Measurements from ENCODE around the gene CCDC13.
A peak's percentile ranks its signal among the peaks of the same experiment; 100 is the strongest.

The CCDC13 gene

DNA sequence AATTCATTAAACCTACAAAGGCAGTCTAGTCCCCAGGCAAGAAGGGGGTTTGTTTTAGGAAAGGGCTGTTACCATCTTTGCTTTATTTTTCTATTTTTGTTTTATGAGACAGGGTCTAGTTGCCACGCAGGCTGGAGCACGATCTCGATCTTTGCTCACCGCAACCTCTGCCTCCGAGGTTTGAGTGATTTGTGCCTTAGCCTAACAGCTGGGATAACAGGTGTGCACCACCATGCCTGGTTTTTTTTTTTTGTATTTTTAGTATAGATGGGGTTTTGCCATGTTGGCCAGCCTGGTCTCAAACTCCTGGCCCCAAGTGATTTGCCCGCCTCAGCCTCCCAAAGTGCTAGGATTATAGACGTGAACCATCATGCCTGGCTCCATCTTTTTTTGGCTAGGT is 26.3 kb upstream of the CCDC13 start:
- no peak for DNase-seq

DNA sequence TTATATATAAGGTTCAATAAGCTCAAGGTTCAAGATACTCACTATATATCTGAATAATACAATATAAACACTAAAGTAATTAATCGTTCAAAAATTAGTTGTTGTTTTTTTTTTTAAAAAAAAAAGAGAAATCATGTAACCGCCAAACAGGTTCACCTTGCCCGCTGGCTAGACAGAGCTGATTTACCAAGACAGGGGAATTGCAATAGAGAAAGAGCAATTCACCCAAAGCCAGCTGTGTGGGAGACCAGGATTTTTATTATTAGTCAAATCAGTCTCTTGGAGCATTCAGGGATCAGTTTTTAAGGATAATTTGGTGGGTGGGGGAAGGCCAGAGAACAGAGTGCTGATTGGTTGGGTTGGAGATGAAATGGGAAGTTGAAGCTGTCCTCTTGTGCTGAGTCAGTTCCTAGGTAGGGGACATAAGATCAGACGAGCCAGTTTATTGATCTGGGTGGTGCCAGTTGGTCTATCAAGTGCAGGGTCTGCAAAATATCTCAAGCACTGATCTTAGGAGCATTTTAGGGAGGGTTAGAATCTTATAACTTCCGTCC is 23.4 kb upstream of the CCDC13 start:
- no peak for DNase-seq

DNA sequence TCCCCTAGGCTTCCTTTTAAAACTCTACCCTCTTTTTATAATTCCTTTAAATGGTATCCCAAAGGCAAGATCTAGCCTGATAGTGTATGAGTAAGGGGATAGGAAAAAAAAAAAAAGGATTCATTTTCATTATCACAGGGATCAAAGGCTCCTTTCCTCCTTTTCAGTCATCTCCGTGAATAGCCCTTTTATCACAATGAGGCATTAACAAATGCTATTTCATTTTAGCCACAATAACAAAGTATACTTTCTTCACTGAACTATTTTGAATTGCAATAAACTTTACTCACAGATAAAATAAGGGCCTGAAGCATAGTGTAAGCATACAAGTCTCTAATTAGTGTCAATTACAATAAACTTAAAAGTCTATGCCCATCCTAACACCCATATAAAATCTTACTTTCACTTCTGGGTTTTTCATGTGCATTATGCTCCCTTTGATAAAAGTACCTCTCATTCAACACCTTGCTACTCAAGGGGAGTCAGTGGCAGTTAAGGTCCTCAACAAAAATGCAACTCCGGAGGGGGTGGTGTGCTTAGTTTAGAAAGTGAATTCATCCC is 22.6 kb upstream of the CCDC13 start:
- DNase-seq = no peak

DNA sequence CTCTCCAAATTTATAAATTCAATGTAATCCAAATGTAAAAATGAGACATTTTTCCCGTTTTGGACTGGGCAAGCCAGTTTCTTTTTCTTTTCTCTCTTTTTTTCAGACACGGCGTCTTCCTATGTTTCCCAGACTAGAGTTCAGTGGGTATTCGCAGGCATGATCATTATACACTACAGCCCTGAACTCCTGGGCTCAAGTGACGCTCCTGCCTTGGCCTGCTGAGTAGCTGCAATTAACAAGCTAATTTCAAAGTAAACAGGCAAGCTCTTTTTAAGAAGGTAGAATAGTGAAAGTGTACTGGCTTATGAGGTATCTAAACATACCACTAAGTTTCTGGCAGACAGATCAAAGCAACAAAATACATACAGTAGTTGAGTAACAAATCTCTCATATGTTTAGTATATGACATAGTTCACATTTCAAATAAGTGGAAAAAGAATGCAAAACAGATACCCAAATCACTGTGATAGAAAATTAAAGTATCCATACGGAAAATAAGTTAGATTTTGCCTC is 17.7 kb upstream of the CCDC13 start:
- no peak for DNase-seq

DNA sequence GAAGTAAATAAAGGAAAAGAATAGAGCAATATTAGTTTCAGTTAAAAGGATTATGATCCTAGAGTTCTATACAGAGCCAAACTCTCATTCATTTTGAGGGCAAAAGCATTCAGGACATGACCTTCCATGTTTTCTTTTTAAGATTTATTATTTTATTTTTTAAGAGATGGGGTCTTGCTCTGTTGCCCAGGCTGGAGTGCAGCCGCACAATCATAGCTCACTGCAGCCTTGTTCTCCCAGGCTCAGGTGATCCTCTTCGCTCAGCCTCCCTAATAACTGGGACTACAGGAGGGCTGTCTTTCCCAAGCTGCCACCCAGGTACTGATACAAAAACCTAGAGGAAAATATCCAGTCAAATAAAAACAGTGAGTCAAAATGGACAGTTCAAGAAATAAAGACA is 13.6 kb upstream of the CCDC13 start:
- no peak for DNase-seq

DNA sequence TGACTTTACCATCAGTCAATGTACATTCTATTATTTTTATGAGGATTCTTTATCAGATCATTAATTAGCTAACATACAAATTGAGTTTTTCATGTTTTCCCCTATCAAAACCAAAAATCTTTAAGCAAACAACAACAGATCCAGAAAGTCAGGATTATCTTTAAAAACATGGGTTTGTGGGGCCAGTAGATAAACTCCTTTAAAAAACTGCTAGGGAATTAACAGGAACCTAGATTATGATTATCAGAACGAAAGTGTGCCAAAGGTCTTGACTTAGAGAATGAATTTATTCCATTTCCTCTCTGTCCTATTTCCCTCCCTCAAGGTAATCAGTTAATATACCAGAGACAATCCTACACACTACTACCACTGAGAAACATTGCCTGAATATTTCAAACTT is 13.2 kb upstream of the CCDC13 start:
- DNase-seq = no peak

DNA sequence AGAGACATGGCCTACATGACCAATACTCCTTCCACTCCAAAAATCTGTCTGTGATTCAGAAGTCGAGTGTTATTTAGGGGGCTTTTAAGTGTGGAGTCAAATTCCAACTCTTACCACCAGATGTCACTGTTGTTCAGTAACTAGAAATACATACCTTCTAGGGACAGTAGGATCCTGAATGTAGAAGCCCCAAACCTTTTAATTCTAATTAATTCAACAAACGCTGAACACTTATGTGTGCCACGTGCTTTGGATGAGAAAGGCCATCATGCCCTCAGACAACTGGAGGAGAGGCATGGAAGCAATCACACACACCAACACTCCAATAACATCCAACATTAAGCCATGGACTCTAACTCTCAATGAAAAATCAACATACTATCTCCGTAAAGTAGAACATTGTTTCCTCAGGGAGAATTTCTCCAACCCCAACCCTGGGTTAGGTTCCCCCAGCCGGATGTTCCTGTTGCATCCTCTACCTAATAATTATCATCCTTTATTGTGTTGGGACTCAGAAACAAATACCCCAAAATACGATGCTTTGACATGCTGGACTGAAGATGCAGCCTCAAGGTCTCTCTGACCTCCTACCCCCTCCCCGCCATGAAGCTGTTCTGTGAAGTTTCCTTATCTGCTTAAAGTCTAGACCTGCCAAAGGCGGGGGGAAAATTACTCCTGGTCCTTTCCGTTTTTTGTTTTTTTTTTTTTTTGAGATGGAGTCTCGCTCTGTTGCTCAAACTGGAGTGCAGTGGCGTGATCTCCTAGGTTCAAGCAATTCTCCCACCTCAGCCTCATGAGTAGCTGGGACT is 8.0 kb upstream of the CCDC13 start:
- peak; percentile 56 to 67 for DNase-seq

DNA sequence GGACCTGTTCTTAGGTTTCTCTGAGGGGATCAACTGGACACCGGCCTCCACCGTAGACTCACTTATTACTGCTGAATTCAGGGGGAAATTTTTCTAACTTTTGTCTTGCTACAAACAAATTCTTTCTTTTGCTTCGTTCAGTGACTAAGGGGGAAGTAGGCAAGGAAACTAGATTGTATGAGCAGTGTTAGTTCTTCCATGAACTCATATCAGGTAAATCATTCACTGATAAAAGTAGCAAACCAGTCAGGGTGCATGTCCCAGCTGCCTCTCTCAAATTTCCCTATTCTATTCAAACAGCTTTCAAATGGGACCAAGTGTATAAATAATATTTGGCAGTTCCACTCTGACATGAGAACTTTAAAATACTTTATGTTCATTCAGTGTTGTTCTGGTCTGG is 7.3 kb upstream of the CCDC13 start:
- no peak for DNase-seq

DNA sequence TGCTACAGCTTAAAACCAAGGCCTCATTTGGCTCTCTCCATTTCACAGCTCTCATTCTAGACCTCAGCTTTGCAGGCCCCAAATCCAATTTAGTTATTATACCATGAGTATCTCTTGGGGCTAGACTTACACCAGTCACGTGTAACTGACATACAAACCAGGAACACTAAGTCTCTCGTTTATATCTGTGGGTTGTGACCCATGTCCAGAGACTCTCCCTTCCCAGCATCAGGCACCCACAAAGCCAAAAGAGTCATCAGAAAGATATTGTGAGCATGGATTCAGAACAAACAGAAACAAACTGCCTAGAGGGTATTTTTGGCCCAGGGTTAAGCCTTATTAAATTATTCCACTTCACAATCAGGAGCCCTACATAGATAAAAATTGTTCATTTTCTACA is 5.6 kb upstream of the CCDC13 start:
- no peak for DNase-seq

DNA sequence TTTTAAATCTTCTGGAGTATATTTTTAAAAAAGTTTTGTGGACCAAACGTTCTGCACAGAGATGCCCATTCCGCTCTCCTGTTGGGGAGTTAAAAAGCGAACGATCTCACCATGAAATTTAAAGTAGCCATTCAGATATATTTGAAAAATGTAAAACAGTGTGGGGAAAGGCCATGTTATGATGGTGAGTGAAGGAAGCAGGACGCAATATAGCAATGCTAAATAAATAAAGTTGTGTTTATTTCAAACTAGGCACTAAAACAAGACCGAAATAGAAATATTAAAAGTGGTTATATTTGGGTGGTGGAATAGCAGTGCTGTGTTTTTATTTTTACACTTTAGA is 327 bp upstream of the CCDC13 start:
- DNase-seq = no peak

DNA sequence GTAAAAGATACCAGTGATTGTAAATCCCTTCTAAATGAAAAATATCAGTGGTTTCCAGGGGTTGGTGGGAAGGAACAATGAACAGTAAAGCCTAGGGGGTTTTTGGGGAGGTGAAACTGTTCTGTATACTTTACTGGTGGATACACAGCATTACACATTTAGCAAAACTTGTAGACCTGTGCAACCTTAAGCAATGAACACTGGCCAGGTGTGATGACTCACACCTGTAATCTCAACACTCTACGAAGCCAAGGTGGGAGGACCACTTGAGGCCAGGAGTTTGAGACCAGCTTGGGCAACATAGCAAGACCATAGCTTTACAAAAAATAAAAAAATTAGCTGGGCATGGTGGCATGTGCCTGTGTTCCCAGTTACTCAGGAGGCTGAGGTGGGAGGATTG is 1.8 kb downstream of the CCDC13 start:
- no peak for DNase-seq

DNA sequence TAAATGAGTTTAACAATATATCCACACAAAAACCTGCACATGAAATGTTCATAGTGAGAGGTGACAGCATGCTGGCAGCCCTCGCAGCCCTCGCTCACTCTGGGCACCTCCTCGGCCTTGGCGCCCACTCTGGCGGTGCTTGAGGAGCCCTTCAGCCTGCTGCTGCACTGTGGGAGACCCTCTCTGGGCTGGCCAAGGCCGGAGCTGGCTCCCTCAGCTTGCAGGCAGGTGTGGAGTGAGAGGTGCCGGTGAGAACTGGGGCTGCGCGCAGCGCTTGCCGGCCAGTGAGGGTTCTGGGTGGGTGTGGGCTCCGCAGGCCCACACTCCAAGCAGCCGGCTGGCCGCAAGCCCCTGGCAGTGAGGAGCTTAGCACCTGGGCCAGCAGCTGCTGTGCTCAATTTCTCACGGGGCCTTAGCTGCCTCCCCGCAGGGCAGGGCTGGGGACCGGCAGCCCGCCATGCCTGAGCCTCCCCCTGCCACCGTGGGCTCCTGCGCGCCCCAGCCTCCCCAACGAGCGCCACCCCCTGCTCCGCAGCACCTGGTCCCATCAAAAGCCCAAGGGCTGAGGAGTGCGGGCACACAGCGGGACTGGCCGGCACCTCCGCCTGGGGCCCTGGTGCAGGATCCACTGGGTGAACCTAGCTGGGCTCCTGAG is 3.4 kb downstream of the CCDC13 start:
- no peak for DNase-seq

DNA sequence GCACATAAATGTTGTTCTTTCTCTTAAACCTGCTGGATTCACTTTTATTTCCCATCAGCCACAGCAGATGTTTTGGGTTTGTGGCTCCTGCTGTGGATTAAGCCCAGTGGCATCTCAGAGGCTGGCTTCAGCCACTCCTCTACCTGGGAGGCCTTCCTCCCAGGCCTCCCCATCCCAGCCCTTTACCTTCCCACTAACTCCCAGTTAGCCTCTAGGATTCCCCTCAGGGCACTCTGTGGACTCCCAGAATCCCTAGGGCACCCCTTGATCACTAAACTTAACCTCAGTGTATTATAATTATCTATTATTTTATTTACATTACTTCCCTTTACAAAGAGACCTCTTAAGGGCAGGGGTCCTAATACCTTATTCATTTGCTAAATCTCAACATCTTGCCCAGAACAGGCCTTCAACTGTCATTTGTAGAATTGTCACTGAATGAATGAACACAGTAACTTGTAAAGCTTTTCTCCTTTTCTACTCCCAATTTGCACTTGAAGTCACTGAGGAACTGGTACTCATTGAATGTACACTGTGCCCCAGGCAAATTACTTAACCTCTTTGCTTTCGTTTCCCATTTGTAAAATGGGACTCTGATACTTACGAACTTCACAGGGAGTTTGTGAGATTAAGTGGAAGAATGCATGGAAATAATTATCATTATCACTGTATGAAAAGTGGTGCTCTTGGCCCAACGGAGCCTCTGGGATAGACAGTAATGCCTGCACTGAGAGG is 8.3 kb downstream of the CCDC13 start:
- no peak for DNase-seq

DNA sequence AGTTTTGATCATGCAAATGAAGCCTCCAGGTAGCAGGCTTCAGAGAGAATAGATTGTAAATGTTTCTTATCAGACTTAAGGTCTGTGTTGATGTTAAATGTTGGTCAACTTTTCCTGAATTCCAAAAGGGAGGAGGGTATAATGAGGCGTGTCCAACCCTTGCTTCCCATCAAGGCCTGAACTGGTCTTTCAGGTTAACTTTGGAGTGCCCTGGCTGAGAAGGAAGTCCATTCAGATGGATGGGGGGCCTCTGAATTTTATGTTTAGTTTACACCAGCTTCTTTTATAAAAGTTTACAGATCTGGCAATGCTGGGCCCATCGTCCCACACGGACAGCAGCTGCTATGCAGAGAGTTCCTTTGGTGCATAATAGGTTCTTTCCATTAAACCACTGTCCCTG is 8.9 kb downstream of the CCDC13 start:
- DNase-seq = no peak

DNA sequence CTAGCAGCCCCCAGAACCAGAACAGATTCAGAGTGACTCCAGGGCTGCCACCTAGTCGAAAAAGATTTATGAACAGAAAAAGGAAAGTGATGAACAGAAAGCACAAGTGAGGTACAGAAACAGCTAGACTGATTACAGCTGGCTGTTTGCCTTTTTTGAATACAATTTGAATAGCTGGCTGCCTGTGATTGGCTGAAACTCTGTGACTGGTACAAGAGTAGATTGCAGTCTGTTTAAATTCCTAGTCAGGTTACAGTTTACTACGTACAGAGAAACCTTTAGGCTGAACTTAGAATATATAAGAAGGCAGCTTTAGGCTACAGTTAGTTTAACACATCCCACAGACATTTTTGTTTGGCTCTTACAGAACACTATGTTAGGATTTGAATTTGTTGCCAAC is 10.0 kb downstream of the CCDC13 start:
- no peak for DNase-seq

DNA sequence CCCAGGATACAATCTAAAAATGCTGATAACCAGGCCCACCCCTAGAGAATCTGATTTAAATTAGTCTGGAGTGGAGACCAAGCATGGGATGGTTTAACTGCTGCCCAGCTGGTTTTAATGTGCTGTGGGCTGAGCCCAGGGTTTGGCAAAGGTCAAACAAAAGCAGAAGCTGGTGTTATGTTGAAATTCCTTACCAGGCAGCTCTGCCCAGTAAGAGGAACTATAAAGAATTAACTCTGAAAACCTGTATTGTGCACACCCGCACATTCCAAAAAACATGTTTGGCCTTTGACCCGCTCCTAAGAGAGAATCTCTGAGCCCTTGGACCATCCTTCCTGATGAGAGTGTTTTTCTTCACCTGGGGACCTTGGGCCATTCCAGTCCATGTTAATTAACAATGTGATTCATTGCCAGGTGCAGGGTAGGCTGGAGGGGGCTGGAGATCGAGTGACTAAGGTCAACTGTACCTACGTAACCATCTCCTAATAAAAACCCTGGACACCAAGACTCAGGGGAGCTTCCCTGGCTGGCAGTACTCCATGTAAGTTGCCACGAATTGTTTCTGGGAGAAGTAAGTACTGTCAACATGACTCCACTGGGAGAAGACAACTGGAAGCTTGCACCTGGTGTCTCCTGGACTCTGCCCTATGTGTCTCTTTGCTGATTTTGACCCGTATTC is 10.9 kb downstream of the CCDC13 start:
- DNase-seq = no peak

DNA sequence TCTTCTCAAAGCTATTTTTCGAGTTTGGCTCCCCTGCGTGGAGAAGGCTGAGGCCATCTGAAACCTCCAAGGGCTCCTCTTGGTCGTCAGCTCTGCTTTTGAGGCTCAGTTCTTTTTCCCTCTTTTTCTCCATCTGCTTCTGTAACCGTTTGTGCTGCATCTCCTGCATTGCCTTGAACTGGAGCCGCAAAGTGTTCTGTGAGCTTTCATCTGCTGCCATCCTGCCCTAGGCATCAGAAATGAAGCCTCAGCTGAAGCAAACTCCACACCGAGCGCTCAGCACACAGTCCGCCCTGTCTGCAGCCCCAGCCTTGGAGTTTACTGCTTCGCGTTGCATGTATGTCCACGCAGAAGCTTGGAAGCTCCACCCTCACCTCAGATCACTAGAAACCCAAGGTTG is 14.9 kb downstream of the CCDC13 start:
- DNase-seq = no peak

DNA sequence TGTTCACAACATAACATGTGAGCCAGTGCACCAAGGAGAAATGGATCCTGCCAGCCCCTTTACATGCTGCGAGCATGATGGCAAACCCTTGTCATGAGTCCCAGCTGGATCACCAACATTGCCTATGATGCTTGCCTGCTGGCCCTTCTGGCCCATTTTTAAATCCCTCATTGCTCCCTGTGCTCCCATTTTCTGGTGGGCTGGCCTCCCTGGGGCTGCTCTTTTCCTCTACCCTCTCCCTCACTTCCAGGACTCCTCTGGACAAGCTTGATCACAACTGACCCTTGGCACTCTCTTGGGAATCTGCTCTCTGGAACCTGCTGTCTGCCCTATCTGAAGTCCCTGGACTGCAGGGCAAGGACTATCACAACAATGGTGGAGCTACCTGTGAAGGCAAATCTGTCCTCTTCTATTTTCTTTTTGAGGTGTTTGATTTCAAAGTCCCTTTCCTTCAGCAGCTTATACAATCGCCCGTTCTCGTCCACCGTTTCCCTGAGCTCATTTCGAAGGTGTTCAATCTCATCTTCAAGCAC is 16.3 kb downstream of the CCDC13 start:
- DNase-seq = no peak

DNA sequence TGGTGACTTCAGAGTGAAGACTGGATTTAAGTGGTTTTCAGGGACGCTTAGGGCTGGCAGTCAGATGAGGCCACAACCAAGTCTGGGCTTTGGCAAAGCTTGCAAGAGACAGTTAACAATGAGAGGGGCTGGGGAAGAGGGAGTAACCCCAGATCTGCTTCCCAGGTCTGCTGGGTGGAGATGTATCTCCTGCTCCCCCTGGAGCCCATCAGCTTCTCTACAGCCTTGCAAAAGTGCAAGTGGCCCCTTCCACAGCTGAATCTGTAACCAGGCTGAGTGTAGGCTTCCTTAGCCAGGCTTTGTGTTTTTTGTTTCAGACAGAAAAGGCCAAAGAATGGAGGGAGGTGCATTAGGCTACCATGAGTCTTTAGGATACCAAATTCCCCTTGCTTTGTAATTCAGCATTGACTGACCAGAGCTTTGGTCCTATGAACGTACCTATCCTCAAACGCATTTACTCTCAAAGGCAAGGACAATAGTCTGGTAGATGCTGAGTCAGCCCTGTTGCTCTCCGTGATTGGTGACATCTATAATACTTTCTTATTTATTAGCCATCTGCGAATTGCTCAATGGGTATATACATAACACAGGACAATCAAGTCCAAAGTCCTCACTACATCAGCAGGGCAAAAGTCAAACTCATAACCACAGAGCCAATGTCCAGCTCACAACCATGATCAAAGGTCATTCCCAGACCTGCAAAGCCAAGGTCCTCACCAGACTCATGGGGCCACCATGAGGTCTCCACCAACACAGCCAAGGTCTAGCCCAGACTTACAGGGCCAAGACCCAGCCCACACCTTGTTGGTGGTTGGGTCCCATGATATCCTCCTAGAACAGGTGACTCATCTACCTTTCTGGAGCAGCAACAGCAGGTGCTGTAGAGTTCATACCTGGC is 17.1 kb downstream of the CCDC13 start:
- peak; percentile 27 to 30 for DNase-seq

DNA sequence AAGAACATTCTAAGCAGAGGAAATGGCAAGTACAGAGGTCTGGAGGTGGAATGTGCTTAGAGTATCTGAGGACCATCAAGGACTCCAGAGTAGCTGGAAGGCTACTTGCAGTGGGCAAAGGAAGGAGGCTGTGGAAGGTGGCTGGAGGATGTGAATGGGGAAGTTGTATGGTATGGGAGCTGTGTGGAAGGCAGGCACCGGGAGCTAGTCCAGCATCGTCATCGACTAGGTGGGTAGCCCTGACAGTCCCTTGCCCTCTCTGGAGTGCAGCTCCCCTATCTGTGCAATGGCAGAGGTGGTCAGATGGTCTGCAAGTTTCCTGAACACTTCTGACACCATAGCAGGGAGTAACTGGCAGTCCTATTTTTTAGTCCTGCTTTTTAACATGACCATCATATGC is 19.3 kb downstream of the CCDC13 start:
- DNase-seq = no peak

DNA sequence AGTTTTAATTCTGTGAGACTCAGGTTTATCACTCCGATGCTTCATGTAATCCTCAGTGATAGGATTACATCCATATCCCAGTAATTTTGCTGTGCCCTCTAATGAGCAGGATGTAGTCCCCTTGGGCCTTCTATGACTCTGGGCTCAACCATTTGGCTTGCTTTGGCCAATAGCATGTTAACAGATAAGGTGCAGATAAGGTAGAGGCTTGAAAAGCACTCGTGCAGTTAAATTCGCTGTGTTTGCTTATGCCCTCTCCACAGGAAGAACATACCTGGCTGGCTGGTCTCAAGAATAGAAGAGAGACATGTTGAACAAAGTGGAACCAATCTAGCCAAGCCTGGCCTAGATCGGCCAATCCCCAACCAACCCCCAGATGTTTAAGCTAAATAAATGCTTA is 20.1 kb downstream of the CCDC13 start:
- no peak for DNase-seq

Data from SHP77 (cell line).